GM12864 (cell line): Measurements from ENCODE around the gene TADA2A.
A peak's percentile ranks its signal among the peaks of the same experiment; 100 is the strongest.
"Not testable (repeated sequence)": the region's sequence is repeated elsewhere in the genome, so short reads cannot be mapped to it uniquely, and the experiment has no call there.

ENCODE experiments used
- DNase-seq: peaks from one replicate; pipeline ENCODE4 v3.0.0-alpha.2; 2011; ENCODE audit warnings: low read depth
- H3K4me3 ChIP-seq: 2 replicates; pipeline ENCODE4 v1.5.1; 2011; ENCODE audit warnings: mild to moderate bottlenecking, low read depth, low read length, control low read depth
- CTCF ChIP-seq: IDR thresholded peaks from 2 replicates; pipeline ENCODE4 v1.5.1; 2011; ENCODE audit warnings: low read depth, mild to moderate bottlenecking, moderate library complexity, low read length, control low read depth, inconsistent platforms; ENCODE audit errors: missing control alignments

TADA2A gene

GRCh38 chr17:37393352-37393751, 13.3 kb upstream of the TADA2A start:
- no peak for DNase-seq
- H3K4me3 ChIP-seq: no peak overlapping the region
- TF ChIP-seq CTCF: no peak

DNA sequence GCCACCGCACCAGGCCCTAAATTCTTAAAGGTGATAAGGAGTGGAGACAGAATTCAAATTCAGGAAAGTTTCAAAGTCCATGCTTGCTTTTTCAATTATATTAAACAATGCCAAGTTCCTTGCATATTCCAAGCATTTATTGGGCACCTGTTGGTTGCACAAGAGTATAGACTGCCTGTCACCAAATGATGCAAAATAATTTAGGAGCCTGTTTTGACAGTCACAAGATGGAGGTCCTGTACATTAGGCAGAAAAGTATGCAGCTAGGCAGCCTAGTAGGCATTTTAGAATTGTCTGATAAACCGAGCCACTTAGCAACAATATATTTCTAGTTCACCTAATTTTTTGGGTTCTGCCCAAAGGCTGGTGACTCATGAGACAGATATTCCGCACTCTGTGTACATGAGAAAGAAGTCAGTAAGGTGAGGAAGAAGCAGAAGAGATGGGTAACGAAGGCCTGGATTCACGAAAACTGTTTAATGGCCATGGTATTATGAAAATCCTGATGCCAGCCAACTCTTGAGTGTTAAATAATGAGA, 7.4 kb upstream of the TADA2A start:
- no peak for DNase-seq
- H3K4me3 ChIP-seq: no peak overlapping the region
- no peak for TF ChIP-seq CTCF

DNA sequence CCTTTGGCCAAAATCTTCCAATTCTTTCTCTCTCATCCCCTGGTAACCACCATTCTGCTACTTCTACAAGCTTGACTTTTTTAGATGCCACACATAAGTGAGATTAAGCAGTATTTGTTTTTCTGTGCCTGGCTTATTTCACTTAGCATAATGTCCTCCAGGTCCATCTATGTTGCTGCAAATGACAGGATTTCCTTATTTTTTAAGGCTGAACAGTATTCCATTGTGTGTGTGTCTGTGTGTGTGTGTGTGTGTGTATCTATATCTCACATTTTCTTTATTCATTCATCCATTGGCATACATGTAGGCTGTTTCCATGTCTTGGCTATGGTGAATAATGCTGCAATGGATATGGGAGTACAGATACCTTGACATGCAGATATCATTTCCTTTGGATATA, 6.2 kb upstream of the TADA2A start:
- no peak overlapping the region for H3K4me3 ChIP-seq

GRCh38 chr17:37405522-37405921, 1.2 kb upstream of the TADA2A start:
- DNase-seq: not testable (repeated sequence)
- peak overlapping the region; percentile 95; the same call in 1 of the 2 replicates for H3K4me3 ChIP-seq

More for the DNA sequence above, 6.2 kb upstream of the TADA2A start:
- no peak for DNase-seq
- no peak for TF ChIP-seq CTCF

GRCh38 chr17:37405955-37406634, 591 bp upstream of the TADA2A start:
- DNase-seq: no peak
- TF ChIP-seq CTCF: no peak

DNA sequence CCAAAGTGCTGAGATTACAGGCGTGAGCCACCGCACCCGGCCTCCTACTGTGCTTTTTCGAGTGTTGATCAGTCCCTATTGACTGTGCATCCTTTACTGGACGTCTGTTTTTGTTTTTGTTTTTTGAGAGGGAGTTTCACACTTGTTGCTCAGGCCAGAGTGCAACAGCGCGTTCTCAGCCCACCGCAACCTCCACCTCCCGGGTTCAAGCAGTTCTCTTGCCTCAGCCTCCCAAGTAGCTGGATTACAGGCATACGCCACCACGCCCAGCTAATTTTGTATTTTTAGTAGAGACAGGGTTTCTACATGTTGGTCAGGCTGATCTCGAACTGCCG, 1.4 kb downstream of the TADA2A start:
- H3K4me3 ChIP-seq: peak overlapping the region; percentile 95; the same call in 1 of the 2 replicates
- not testable (repeated sequence) for DNase-seq

More at GRCh38 chr17:37405955-37406634, 591 bp upstream of the TADA2A start:
- H3K4me3 ChIP-seq: peak overlapping the region; percentile 95

DNA sequence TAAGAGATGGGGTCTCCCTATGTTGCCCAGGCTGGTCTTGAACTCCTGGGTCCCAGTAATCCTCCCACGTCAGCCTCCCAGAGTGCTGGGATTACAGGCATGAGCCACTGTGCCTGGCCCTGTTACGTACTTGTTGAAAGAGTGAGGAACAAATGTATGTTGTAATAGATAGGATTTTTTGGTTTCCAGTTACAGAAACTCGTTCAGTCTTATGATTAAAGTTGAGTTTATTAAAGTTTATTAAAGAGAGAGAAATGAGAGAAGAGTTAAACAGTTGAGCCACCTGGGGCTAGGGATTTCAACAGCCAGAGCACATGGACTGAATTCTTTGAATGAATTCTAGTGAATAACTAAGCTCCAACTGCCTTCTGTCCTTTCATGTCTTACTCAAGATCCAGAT, 3.7 kb downstream of the TADA2A start:
- no peak overlapping the region for H3K4me3 ChIP-seq
- DNase-seq: no peak
- TF ChIP-seq CTCF: no peak

GRCh38 chr17:37413875-37414519, 7.3 kb downstream of the TADA2A start:
- no peak overlapping the region for H3K4me3 ChIP-seq
- peak; percentile 27 for TF ChIP-seq CTCF
- no peak for DNase-seq
